Measurements from ENCODE around the gene ROR2.

Gene ROR2

GRCh38 chr9:91775011-91775707 lies 174.9 kb downstream of the ROR2 start:
- no peak for DNase-seq (ENCODE audit: low read depth in 2 of 2)

- no peak for DNase-seq (ENCODE audit: low read depth in 2 of 2)
Observed at GRCh38 chr9:91773156-91773555, 176.9 kb downstream of the ROR2 start.

- no peak for DNase-seq (ENCODE audit: low read depth in 2 of 2)
Observed at GRCh38 chr9:91771864-91772263, 178.2 kb downstream of the ROR2 start.

- DNase-seq (ENCODE audit: low read depth in 2 of 2) = peak; percentile 91 to 93
Observed at GRCh38 chr9:91771027-91771426, 179.0 kb downstream of the ROR2 start.

GRCh38 chr9:91770229-91770628 lies 179.8 kb downstream of the ROR2 start:
- no peak for DNase-seq (ENCODE audit: low read depth in 2 of 2)

- no peak for DNase-seq (ENCODE audit: low read depth in 2 of 2)
Observed at GRCh38 chr9:91768977-91769916, 180.8 kb downstream of the ROR2 start.

- no peak for DNase-seq (ENCODE audit: low read depth in 2 of 2)
Observed at GRCh38 chr9:91768507-91768906, 181.5 kb downstream of the ROR2 start.

- peak in 1 of 2 experiments; percentile 58 for DNase-seq (ENCODE audit: low read depth in 2 of 2)
Observed at GRCh38 chr9:91766315-91767069, 183.5 kb downstream of the ROR2 start.

- DNase-seq (ENCODE audit: low read depth in 2 of 2) = no peak
Observed at GRCh38 chr9:91765296-91765695, 184.7 kb downstream of the ROR2 start.

GRCh38 chr9:91764661-91765060 lies 185.4 kb downstream of the ROR2 start:
- DNase-seq (ENCODE audit: low read depth in 2 of 2) = no peak

- DNase-seq (ENCODE audit: low read depth in 2 of 2) = no peak
Observed at GRCh38 chr9:91761362-91761761, 188.7 kb downstream of the ROR2 start.

- no peak for DNase-seq (ENCODE audit: low read depth in 2 of 2)
Observed at GRCh38 chr9:91760906-91761305, 189.1 kb downstream of the ROR2 start.

- DNase-seq (ENCODE audit: low read depth in 2 of 2) = peak in 1 of 2 experiments; percentile 29
Observed at GRCh38 chr9:91758491-91758981, 191.5 kb downstream of the ROR2 start.

- no peak for DNase-seq (ENCODE audit: low read depth in 2 of 2)
Observed at GRCh38 chr9:91757782-91758181, 192.2 kb downstream of the ROR2 start.

GRCh38 chr9:91756510-91756780 lies 193.6 kb downstream of the ROR2 start:
- DNase-seq (ENCODE audit: low read depth in 2 of 2) = no peak

GRCh38 chr9:91755761-91756509 lies 194.1 kb downstream of the ROR2 start:
- no peak for DNase-seq (ENCODE audit: low read depth in 2 of 2)

GRCh38 chr9:91753711-91754110 lies 196.3 kb downstream of the ROR2 start:
- DNase-seq (ENCODE audit: low read depth in 2 of 2) = no peak

- DNase-seq (ENCODE audit: low read depth in 2 of 2) = peak in 1 of 2 experiments; percentile 38
Observed at GRCh38 chr9:91751922-91752321, 198.1 kb downstream of the ROR2 start.

- no peak for DNase-seq (ENCODE audit: low read depth in 2 of 2)
Observed at GRCh38 chr9:91750343-91750742, 199.7 kb downstream of the ROR2 start.

GRCh38 chr9:91746904-91747303 lies 203.1 kb downstream of the ROR2 start:
- DNase-seq (ENCODE audit: low read depth in 2 of 2) = peak in 1 of 2 experiments; percentile 38

- DNase-seq (ENCODE audit: low read depth in 2 of 2) = no peak
Observed at GRCh38 chr9:91746357-91746756, 203.7 kb downstream of the ROR2 start.

Data from fibroblast of skin of left biceps (primary cell).